RWPE2 (cell line): ENCODE results near the gene CAMK1D.

ENCODE experiments used
- ATAC-seq: fragments of 200-7000 bp; cut with Tn5 transposase; 3 replicates; pipeline ENCODE4 v1.9.1; 2021; ENCODE audit warnings: low read depth
- DNase-seq: peaks from one replicate; pipeline ENCODE4 v3.0.0-alpha.2; 2020; ENCODE audit warnings: low spot score
- H3K27ac ChIP-seq: fragments of 450-650 bp; 2 replicates; pipeline ENCODE4 v1.5.1; 2017; ENCODE audit warnings: mild to moderate bottlenecking; ENCODE audit not compliant: poor library complexity, severe bottlenecking
- H3K27me3 ChIP-seq: fragments of 250-450 bp; sonication (Bioruptor Pico); 2 replicates; pipeline ENCODE4 v1.5.1; 2021; ENCODE audit warnings: mild to moderate bottlenecking, moderate library complexity; ENCODE audit not compliant: insufficient read depth, poor library complexity, severe bottlenecking
- H3K36me3 ChIP-seq: fragments of 250-450 bp; sonication (Bioruptor Pico); 2 replicates; pipeline ENCODE4 v1.5.1; 2020; ENCODE audit warnings: low read depth, mild to moderate bottlenecking, moderate library complexity
- H3K4me1 ChIP-seq: fragments of 250-450 bp; sonication (Bioruptor Pico); 2 replicates; pipeline ENCODE4 v1.5.1; 2021; ENCODE audit warnings: mild to moderate bottlenecking, moderate library complexity; ENCODE audit not compliant: insufficient read depth, poor library complexity, severe bottlenecking
- H3K4me3 ChIP-seq: fragments of 250-450 bp; sonication (Bioruptor Pico); 2 replicates; pipeline ENCODE4 v1.5.1; 2021; ENCODE audit warnings: mild to moderate bottlenecking, moderate library complexity; ENCODE audit not compliant: severe bottlenecking
- H3K9me3 ChIP-seq: fragments of 250-450 bp; sonication (Bioruptor Pico); 2 replicates; pipeline ENCODE4 v1.5.1; 2021; ENCODE audit warnings: mild to moderate bottlenecking, moderate library complexity; ENCODE audit not compliant: severe bottlenecking
- TF ChIP-seq, protein P1 (sequence below): fragments of 450-650 bp; IDR thresholded peaks from one replicate; pipeline ENCODE4 v1.5.1; 2017; ENCODE audit warnings: mild to moderate bottlenecking, moderate library complexity; ENCODE audit not compliant: poor library complexity, severe bottlenecking

Gene CAMK1D

DNA sequence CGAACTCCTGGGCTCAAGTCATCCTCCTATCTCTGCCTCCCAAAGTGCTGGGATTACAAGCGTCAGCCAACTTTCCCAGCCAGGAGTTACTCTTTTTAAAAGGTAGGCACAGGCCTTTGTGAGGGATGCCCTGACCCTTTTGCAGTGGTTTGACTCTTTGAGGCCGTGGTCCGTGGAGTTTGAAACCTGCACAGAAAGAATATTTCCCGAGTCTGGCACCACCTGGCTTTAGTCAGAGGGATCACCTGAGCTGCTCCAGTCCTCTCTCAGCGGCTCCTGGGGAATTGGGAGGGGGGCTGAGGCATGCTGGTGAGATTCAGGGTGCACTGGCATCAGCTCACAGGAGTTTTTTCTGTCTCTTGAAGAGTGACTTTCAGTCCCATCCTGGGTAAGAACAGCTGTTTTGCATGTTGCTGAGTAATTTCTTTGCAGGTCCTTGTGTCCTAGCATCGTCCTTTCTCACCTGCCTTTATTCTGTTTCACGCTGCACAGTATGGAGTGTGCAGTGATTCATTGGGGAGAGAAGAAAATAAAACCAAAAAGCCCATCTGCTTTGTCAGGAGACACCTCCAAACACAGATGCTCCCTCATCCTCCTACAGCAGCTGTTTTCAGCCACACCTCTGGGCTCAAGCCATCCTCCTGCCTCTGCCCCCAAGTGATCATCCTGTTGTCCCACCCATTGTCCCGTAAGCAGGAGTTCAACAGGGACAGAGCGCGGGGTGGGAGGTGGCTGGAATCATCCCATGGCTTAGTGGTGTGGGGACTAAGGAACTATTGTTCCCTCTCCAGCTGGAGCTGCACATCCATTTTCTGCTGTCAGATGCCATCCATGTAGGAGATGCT lies 284.7 kb downstream of the CAMK1D start:
- Histone ChIP-seq H3K36me3 (no peaks in the 10 kb centered on the region), H3K27ac (no peak overlapping the region), H3K4me1 (peaks cover 6% of the 10 kb centered on the region), H3K4me3 (no peak overlapping the region), H3K9me3 (no peaks in the 10 kb centered on the region), H3K27me3 (no peaks in the 10 kb centered on the region)
- ATAC-seq (no peak), DNase-seq (no peak)
- TF ChIP-seq, protein P1, sequence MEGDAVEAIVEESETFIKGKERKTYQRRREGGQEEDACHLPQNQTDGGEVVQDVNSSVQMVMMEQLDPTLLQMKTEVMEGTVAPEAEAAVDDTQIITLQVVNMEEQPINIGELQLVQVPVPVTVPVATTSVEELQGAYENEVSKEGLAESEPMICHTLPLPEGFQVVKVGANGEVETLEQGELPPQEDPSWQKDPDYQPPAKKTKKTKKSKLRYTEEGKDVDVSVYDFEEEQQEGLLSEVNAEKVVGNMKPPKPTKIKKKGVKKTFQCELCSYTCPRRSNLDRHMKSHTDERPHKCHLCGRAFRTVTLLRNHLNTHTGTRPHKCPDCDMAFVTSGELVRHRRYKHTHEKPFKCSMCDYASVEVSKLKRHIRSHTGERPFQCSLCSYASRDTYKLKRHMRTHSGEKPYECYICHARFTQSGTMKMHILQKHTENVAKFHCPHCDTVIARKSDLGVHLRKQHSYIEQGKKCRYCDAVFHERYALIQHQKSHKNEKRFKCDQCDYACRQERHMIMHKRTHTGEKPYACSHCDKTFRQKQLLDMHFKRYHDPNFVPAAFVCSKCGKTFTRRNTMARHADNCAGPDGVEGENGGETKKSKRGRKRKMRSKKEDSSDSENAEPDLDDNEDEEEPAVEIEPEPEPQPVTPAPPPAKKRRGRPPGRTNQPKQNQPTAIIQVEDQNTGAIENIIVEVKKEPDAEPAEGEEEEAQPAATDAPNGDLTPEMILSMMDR, result no peak

DNA sequence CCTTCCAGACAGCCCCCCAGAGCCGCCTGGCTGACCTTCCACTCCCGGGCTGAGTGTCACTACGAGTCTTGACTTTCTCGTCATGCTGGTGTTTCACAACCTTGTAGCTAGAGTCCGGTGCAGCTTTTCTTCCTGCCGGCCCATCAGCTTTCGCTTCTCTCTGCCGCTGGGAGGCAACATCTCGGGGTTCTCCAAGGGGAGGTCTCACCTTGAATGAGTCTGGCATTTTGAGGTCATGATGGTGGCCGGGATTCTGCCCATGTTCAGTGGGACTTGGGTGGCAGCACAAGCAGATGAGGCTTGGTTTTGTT lies 285.2 kb downstream of the CAMK1D start:
- Histone ChIP-seq H3K27ac (no peak overlapping the region), H3K27me3 (no peaks in the 10 kb centered on the region), H3K4me3 (no peak overlapping the region), H3K36me3 (no peaks in the 10 kb centered on the region), H3K4me1 (peaks cover 6% of the 10 kb centered on the region), H3K9me3 (no peaks in the 10 kb centered on the region)
- TF ChIP-seq, protein P1, result no peak
- DNase-seq (no peak), ATAC-seq (no peak)

DNA sequence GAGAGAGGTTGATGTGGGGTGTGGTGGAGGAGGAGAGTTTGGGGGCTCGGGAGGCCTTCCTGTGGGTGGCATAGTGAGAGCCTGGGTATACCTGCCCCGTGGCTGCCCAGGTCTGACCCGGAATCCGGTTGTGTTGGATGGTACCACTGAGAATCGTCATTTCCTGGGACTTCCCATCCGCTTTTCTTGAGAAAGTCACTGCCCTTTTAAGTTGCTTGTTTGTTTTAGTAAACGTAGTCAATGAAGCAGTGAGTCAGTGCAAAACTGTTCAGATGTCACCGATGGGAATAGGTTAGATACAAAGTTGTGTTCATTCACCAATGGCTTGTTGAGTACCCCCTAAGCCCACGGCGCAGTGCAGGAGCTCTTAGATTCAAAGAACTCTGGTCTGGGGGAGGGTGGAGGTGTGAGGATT lies 285.8 kb downstream of the CAMK1D start:
- TF ChIP-seq, protein P1, result no peak
- H3K36me3 ChIP-seq, result no peaks in the 10 kb centered on the region
- no peak overlapping the region for H3K4me3 ChIP-seq
- no peaks in the 10 kb centered on the region for H3K9me3 ChIP-seq
- H3K27ac ChIP-seq, result no peak overlapping the region
- peaks cover 6% of the 10 kb centered on the region for H3K4me1 ChIP-seq
- no peaks in the 10 kb centered on the region for H3K27me3 ChIP-seq
- no peak for ATAC-seq
- DNase-seq, result no peak

DNA sequence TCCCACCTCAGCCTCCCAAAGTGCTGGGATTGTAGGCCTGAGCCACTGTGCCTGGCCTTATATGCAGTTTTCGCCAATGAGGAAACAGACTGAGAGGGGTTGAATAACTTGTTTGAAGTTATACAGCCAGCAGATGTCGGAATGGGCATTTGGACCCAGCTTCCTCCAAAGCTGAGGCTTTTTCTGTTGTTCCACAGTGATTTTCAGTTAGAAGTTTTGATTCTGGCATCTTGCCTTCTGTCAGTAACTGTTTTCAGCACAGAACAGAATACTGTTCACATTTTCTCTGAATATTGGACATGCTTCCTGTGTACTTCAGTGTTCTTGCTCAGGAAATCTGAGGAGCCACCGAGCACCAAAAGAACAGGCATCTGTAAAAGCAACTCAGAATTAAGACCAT lies 287.2 kb downstream of the CAMK1D start:
- no peaks in the 10 kb centered on the region for H3K9me3 ChIP-seq
- DNase-seq (no peak), ATAC-seq (no peak)
- no peaks in the 10 kb centered on the region for H3K36me3 ChIP-seq
- H3K27me3 ChIP-seq, result no peaks in the 10 kb centered on the region
- no peaks in the 10 kb centered on the region for H3K4me1 ChIP-seq
- TF ChIP-seq, protein P1, result no peak
- no peak overlapping the region for H3K4me3 ChIP-seq
- no peak overlapping the region for H3K27ac ChIP-seq

DNA sequence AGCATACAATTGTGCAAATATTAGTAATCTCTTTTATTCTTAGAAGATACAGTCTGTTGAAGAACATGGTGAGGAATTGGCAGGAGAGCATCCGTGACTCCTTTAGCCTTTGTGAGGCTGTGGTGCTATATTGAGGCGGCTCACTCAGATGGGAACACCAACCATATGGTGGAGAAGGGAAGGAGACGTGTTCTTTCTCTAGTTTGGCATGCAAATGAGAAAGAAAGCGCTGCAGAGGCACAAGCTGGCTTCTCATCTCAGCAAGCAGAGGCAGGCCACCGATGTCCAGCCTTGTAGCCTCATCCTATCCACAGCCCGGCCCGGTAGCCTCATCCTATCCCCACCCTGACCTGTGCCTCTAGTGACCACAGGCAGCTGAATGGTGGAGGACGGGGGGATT lies 288.3 kb downstream of the CAMK1D start:
- TF ChIP-seq, protein P1, result no peak
- Histone ChIP-seq H3K27me3 (no peaks in the 10 kb centered on the region), H3K27ac (no peak overlapping the region), H3K9me3 (no peaks in the 10 kb centered on the region), H3K4me3 (no peak overlapping the region), H3K4me1 (no peaks in the 10 kb centered on the region), H3K36me3 (no peaks in the 10 kb centered on the region)
- DNase-seq, result no peak
- ATAC-seq, result no peak
